HCT116 (cell line): ENCODE measurements around the gene TMEM232. TPM values are rescaled to one million over a fixed set of nuclear protein-coding genes. Genes with fewer than 3 reads are reported as not detected.

Source experiments
- ATAC-seq: fragments of 200-7000 bp; cut with Tn5 transposase; 2 replicates; pipeline ENCODE4 v1.9.1; 2020; ENCODE audit warnings: mild to moderate bottlenecking, moderate library complexity
- BruUV-seq: library from RNA; stranded (reverse); fragments of 400-500 nt; replicated peaks from 2 replicates; lab custom pipeline; 2021; lab: Mats Ljungman, UMichigan
- CTCF ChIA-PET: fragments of 300-600 bp; sonication (Branson Sonifier 250); formaldehyde crosslinking; loops from one replicate; lab custom pipeline; 2021; ENCODE audit warnings: antibody characterized with exemption; lab: Charles Lee
- POLR2A ChIA-PET: fragments of 300-600, 350-600 bp; sonication (Branson Sonifier 250); formaldehyde crosslinking; loops from one replicate; lab custom pipeline; 2021; ENCODE audit warnings: antibody characterized with exemption; lab: Charles Lee
- RAD21 ChIA-PET, 2 experiments: fragments of 300-600 bp; sonication (Branson Sonifier 250); formaldehyde crosslinking; loops; one replicate each; lab custom pipeline; 2023; ENCODE audit warnings: low total read pairs in 2 of 2; ENCODE audit not compliant: uncharacterized antibody in 2 of 2, unreplicated experiment in 2 of 2, low non-redundant PET in 1 of 2; lab: Charles Lee
- DNase-seq: peaks from one replicate; pipeline ENCODE4 v3.0.0-alpha.2; 2010; ENCODE audit warnings: low read depth, low spot score
- H2AFZ ChIP-seq: fragments of 200-600 bp; shearing (Covaris generic), sonication (generic); 2 replicates; pipeline ENCODE4 v1.6.1; 2017; ENCODE audit warnings: low read depth, mixed run types, mixed read lengths, antibody characterized with exemption, low read length; ENCODE audit not compliant: poor library complexity, severe bottlenecking
- H3K27ac ChIP-seq: 2 replicates; pipeline ENCODE4 v1.5.1; 2012; ENCODE audit warnings: low read depth, low read length
- H3K27me3 ChIP-seq: fragments of 200-600 bp; sonication (generic); 2 replicates; pipeline ENCODE4 v1.6.1; 2016; ENCODE audit warnings: mixed run types, low read length, mixed read lengths; ENCODE audit not compliant: insufficient read depth
- H3K36me3 ChIP-seq, 2 experiments: fragments of 200-500 bp in 1 of 2; fragments of 200-600 bp in 1 of 2; sonication (Bioruptor generic) in 1 of 2; sonication (generic) in 1 of 2; 2 replicates each; pipeline versions ENCODE4 v1.5.1 to v1.6.1; 2014 to 2016; ENCODE audit warnings: low read length in 2 of 2, inconsistent platforms in 1 of 2, mixed read lengths in 1 of 2, mixed run types in 1 of 2; ENCODE audit not compliant: insufficient read depth in 2 of 2, control insufficient read depth in 1 of 2
- H3K4me1 ChIP-seq, 2 experiments: fragments of 200-600 bp in 1 of 2; sonication (generic) in 1 of 2; 2 replicates each; pipeline versions ENCODE4 v1.5.1 to v1.6.1; 2012 to 2017; ENCODE audit warnings: low read length in 2 of 2, inconsistent platforms in 1 of 2, mild to moderate bottlenecking in 1 of 2, mixed read lengths in 1 of 2, mixed run types in 1 of 2, moderate library complexity in 1 of 2; ENCODE audit not compliant: insufficient read depth in 2 of 2, control insufficient read depth in 1 of 2
- H3K4me2 ChIP-seq: fragments of 200-600 bp; sonication (generic); 2 replicates; pipeline ENCODE4 v1.6.1; 2017; ENCODE audit warnings: mixed run types, low read length, mixed read lengths
- H3K4me3 ChIP-seq, 2 experiments: fragments of 200-600 bp in 1 of 2; sonication (generic) in 1 of 2; replicated peaks in 1 of 2; 2 replicates each; pipeline ENCODE4 v1.5.1; 2011 to 2016; ENCODE audit warnings: low read length in 2 of 2, control low read depth in 1 of 2, low read depth in 1 of 2, mild to moderate bottlenecking in 1 of 2, mixed read lengths in 1 of 2, mixed run types in 1 of 2
- H3K79me2 ChIP-seq: fragments of 200-600 bp; sonication (generic); 2 replicates; pipeline ENCODE4 v1.6.1; 2017; ENCODE audit warnings: mild to moderate bottlenecking, mixed run types, low read length, moderate library complexity, mixed read lengths; ENCODE audit not compliant: insufficient read depth
- H3K9ac ChIP-seq: fragments of 200-600 bp; sonication (generic); 2 replicates; pipeline ENCODE4 v1.6.1; 2016; ENCODE audit warnings: low read length, mixed read lengths
- H3K9me2 ChIP-seq: fragments of 200-600 bp; sonication (generic), shearing (Covaris generic); 2 replicates; pipeline ENCODE4 v1.6.1; 2017; ENCODE audit warnings: mixed run types, mild to moderate bottlenecking, moderate library complexity; ENCODE audit not compliant: insufficient read depth
- H3K9me3 ChIP-seq, 2 experiments: fragments of 200-500 bp in 1 of 2; fragments of 200-600 bp in 1 of 2; sonication (Bioruptor generic) in 1 of 2; sonication (generic) in 1 of 2; 2 replicates each; pipeline ENCODE4 v1.6.1; 2014 to 2017; ENCODE audit warnings: low read length in 2 of 2, mixed read lengths in 2 of 2, inconsistent platforms in 1 of 2, low read depth in 1 of 2, mild to moderate bottlenecking in 1 of 2, mixed run types in 1 of 2, moderate library complexity in 1 of 2; ENCODE audit not compliant: control insufficient read depth in 1 of 2, insufficient read depth in 1 of 2
- H4K20me1 ChIP-seq: fragments of 200-600 bp; sonication (generic), shearing (Covaris generic); 2 replicates; pipeline ENCODE4 v1.6.1; 2017; ENCODE audit warnings: mixed run types, mild to moderate bottlenecking, moderate library complexity; ENCODE audit not compliant: insufficient read depth
- ATF3 ChIP-seq: IDR thresholded peaks from 2 replicates; pipeline ENCODE4 v1.6.1; 2012
- CBX3 ChIP-seq: IDR thresholded peaks from 2 replicates; pipeline ENCODE4 v1.6.1; 2012; ENCODE audit warnings: low read depth
- CEBPB ChIP-seq: IDR thresholded peaks from 2 replicates; pipeline ENCODE4 v1.6.1; 2012; ENCODE audit warnings: low read depth
- EZH2 ChIP-seq: fragments of 200-600 bp; sonication (generic); IDR thresholded peaks from 2 replicates; pipeline ENCODE4 v1.6.1; 2017; ENCODE audit warnings: antibody characterized with exemption, mixed run types
- FOSL1 ChIP-seq: IDR thresholded peaks from 2 replicates; pipeline ENCODE4 v1.6.1; 2012; ENCODE audit warnings: low read depth
- POLR2A ChIP-seq: IDR thresholded peaks from 2 replicates; pipeline ENCODE4 v1.7.0; 2011; ENCODE audit warnings: borderline replicate concordance; ENCODE audit not compliant: insufficient read depth, insufficient read length; ENCODE audit errors: extremely low read depth
- POLR2AphosphoS5 ChIP-seq: IDR thresholded peaks from 2 replicates; pipeline ENCODE4 v1.6.1; 2011; ENCODE audit warnings: mild to moderate bottlenecking, low read depth, low read length, moderate library complexity
- SRF ChIP-seq: IDR thresholded peaks from 2 replicates; pipeline ENCODE4 v1.6.1; 2012; ENCODE audit warnings: low read depth
- TCF7L2 ChIP-seq: IDR thresholded peaks from 2 replicates; pipeline ENCODE4 v1.7.0; 2011; ENCODE audit warnings: borderline replicate concordance, inconsistent platforms; ENCODE audit not compliant: insufficient read depth, insufficient read length; ENCODE audit errors: extremely low read depth
- ZFX ChIP-seq: fragments of 450-650 bp; IDR thresholded peaks from 2 replicates; pipeline ENCODE4 v1.6.1; 2017
- intact Hi-C: fragments of 100-400 bp; cut with micrococcal nuclease; formaldehyde crosslinking; loops from 2 replicates; pipeline ENCODE4 v1.10.0; 2022
- total RNA-seq: library from RNA; stranded (reverse); gene quantifications from one replicate; pipeline ENCODE4 v1.2.1, GENCODE V29; 2021; ENCODE audit not compliant: unreplicated experiment
- TF ChIP-seq, protein P1 (sequence below): IDR thresholded peaks from 2 replicates; pipeline ENCODE4 v1.6.1; 2012; ENCODE audit warnings: low read depth
- TF ChIP-seq, protein P2 (sequence below), 3 experiments: fragments of 200-600 bp in 1 of 3; sonication (generic) in 1 of 3; IDR thresholded peaks in 2 of 3; conservative IDR thresholded peaks in 1 of 3; 2 replicates each; pipeline ENCODE4 v1.5.1; 2012 to 2017; ENCODE audit warnings: low read depth in 2 of 3, low read length in 2 of 3, antibody characterized with exemption in 1 of 3, borderline replicate concordance in 1 of 3, control low read depth in 1 of 3, mild to moderate bottlenecking in 1 of 3, mixed read lengths in 1 of 3, mixed run types in 1 of 3, moderate library complexity in 1 of 3; ENCODE audit not compliant: insufficient read depth in 1 of 3
- TF ChIP-seq, protein P3 (sequence below): IDR thresholded peaks from 2 replicates; pipeline ENCODE4 v1.6.1; 2012

Gene TMEM232
- total RNA-seq, 1 experiment from 2014 or later: 1.2 TPM

DNA sequence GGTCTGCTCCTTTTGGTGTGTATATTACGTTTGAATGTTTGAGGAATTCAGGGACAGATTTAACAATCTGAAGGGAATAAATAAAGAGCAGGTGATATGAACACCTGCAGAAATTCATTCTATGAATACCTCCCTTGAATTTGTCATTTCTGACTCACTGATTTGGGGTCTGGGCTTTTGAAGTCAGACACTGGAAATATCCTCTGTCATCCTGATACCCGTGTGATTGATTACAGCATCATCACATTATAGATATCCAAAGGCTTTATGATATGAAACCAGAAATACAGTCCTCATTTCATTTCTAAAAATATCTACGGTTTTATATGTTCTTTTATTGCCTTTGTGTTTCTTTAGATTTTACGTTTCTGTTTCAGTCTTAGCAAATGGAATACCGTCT, 68.5 kb downstream of the TMEM232 start:
- POLR2A ChIA-PET: no interaction called here
- H3K4me3 ChIP-seq: no peak overlapping the region
- CTCF ChIA-PET: no interaction called here
- no peak for TF ChIP-seq CBX3
- TF ChIP-seq, protein P1, sequence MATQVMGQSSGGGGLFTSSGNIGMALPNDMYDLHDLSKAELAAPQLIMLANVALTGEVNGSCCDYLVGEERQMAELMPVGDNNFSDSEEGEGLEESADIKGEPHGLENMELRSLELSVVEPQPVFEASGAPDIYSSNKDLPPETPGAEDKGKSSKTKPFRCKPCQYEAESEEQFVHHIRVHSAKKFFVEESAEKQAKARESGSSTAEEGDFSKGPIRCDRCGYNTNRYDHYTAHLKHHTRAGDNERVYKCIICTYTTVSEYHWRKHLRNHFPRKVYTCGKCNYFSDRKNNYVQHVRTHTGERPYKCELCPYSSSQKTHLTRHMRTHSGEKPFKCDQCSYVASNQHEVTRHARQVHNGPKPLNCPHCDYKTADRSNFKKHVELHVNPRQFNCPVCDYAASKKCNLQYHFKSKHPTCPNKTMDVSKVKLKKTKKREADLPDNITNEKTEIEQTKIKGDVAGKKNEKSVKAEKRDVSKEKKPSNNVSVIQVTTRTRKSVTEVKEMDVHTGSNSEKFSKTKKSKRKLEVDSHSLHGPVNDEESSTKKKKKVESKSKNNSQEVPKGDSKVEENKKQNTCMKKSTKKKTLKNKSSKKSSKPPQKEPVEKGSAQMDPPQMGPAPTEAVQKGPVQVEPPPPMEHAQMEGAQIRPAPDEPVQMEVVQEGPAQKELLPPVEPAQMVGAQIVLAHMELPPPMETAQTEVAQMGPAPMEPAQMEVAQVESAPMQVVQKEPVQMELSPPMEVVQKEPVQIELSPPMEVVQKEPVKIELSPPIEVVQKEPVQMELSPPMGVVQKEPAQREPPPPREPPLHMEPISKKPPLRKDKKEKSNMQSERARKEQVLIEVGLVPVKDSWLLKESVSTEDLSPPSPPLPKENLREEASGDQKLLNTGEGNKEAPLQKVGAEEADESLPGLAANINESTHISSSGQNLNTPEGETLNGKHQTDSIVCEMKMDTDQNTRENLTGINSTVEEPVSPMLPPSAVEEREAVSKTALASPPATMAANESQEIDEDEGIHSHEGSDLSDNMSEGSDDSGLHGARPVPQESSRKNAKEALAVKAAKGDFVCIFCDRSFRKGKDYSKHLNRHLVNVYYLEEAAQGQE: no peak
- no peak for TF ChIP-seq EZH2
- no peak for TF ChIP-seq POLR2A
- TF ChIP-seq POLR2AphosphoS5: no peak
- TF ChIP-seq, protein P2, sequence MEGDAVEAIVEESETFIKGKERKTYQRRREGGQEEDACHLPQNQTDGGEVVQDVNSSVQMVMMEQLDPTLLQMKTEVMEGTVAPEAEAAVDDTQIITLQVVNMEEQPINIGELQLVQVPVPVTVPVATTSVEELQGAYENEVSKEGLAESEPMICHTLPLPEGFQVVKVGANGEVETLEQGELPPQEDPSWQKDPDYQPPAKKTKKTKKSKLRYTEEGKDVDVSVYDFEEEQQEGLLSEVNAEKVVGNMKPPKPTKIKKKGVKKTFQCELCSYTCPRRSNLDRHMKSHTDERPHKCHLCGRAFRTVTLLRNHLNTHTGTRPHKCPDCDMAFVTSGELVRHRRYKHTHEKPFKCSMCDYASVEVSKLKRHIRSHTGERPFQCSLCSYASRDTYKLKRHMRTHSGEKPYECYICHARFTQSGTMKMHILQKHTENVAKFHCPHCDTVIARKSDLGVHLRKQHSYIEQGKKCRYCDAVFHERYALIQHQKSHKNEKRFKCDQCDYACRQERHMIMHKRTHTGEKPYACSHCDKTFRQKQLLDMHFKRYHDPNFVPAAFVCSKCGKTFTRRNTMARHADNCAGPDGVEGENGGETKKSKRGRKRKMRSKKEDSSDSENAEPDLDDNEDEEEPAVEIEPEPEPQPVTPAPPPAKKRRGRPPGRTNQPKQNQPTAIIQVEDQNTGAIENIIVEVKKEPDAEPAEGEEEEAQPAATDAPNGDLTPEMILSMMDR (IDR thresholded peaks at IDR 0.05 in 2 of 3, conservative IDR thresholded peaks at IDR 0.05 in 1 of 3; ENCODE audit: borderline replicate concordance in 1 of 3, insufficient read depth in 1 of 3, low read depth in 2 of 3, low read length in 2 of 3): no peak
- no peak for TF ChIP-seq SRF
- TF ChIP-seq, protein P3, sequence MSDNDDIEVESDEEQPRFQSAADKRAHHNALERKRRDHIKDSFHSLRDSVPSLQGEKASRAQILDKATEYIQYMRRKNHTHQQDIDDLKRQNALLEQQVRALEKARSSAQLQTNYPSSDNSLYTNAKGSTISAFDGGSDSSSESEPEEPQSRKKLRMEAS: no peak
- TF ChIP-seq ZFX: no peak
- no peak for TF ChIP-seq CEBPB
- TF ChIP-seq TCF7L2: no peak
- TF ChIP-seq ATF3: no peak
- TF ChIP-seq FOSL1: no peak
- H3K9me3 ChIP-seq: no peaks in the 10 kb centered on the region
- no peak overlapping the region for H3K4me2 ChIP-seq
- no peak overlapping the region for H2AFZ ChIP-seq
- H3K9ac ChIP-seq: no peak overlapping the region
- H3K27me3 ChIP-seq: no peaks in the 10 kb centered on the region
- ATAC-seq (no peak), DNase-seq (no peak)
- no peaks in the 10 kb centered on the region for H3K79me2 ChIP-seq
- H3K36me3 ChIP-seq: no peaks in the 10 kb centered on the region
- no peaks in the 10 kb centered on the region for H4K20me1 ChIP-seq
- intact Hi-C loops: no loop called here
- RAD21 ChIA-PET: no interaction called here
- H3K4me1 ChIP-seq: no peaks in the 10 kb centered on the region
- BruUV-seq: no TSS peak
- H3K9me2 ChIP-seq: 0 out of 2 replicates have a peak, but pooled peaks cover 3% of the 10 kb centered on the region
- no peak overlapping the region for H3K27ac ChIP-seq
